ENCODE results near the gene FGF4.

FGF4 gene, protein sequence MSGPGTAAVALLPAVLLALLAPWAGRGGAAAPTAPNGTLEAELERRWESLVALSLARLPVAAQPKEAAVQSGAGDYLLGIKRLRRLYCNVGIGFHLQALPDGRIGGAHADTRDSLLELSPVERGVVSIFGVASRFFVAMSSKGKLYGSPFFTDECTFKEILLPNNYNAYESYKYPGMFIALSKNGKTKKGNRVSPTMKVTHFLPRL

DNA sequence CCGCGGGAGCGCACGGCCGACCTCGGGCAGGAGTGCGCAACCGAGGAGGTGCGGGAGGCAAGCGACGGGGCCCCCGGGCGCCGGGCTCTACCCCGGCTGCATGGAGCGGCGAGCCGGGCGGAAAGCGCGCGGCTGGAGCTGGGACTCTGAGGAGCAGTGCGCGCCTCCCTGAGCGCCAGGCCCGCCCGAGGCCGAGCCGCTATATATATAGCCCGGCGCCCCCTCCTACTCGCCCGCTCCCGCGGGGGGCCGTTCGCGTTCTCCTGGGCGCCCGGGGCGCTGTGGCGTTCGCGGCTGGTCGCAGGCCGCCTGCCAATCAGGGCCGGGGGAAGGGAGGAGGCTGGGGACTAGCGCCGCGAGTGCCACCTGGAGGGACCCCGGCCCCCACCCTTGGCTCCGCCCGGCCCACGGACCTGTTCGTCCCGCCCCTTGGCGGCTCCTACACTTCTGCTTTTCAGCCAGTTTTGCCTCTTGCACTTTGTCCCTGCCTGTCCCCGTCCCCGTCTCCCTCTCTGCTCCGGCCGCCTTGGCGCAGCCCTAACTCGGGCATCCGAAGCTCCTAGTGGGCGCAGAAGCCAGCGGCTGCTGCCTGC is at the start of gene FGF4:
FGF4 (minus strand) TSS at position 179 of the 593 bp plus-strand sequence. CDS start 257 bp downstream, outside the sequence.
- DNase-seq (ENCODE audit: low read depth) = no peak

DNA sequence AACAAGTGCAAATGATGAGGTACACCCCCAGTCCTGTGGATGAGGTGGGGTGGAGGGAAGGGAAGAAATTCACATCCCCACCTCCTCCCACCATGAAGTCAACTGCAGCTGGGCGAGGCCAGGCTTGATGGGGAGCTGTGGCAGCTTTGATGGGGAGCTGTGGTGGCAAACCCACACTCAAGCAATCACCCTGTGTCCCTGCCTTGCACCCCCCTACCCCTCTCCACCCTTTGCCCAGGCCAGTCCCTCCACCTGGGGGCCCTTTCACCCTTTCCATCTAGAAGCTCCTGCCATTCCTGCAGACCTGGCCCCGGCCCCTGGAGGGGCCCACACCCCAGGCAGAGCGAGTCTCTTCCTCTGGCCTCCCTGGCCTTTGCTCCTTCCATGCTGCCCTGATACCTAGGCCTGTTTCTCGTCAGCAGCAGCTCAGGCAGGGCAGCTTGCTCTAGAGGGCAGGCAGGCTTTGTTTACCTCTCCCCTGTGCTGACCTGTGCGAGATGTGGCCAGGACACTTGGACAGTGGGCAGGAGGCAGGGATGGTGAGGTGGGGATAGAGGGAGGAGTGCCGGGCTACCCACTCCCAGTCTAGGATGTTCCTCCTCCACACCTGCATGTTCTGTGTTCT is 48.6 kb upstream of the FGF4 start:
- DNase-seq (ENCODE audit: low read depth) = no peak

DNA sequence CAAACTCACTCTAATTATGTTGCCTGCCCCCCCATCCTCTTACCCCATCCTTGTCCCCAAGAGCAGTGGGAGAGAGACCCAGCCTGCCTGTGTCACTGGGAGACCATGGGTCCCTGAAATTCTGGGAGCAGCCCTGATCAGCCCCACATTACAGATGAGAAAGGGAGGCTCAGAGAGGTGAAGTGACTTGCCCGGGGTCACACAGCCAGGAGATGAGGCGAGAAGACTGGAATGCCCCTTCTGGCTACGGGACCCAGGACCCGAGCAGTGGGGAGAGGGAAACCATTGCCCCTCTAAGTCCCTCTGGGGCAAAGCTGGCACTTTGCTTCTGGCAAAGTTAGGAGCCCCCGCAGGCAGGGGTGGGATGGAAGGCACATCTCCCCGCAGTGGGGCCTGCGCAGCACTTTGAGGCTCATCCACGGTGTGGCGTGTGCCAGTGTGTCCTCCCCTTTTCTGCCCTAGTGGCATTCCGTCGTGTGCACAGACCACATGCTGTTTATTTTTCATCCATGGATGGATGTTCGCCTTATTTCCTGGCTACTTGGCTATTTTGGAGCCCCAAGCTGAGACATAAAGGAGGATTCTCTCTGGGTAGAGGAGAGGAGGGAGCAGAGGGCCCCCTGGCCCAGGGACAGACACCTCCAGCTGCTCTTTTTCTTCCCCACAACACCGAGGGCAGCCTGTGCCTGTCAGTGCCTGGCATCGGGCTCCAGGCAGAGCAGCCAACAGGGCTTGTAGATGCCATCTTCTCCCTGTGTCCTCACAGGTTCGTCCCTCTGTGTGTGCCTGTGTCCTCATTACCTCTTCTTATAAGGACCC is 47.7 kb upstream of the FGF4 start:
- no peak for DNase-seq (ENCODE audit: low read depth)

DNA sequence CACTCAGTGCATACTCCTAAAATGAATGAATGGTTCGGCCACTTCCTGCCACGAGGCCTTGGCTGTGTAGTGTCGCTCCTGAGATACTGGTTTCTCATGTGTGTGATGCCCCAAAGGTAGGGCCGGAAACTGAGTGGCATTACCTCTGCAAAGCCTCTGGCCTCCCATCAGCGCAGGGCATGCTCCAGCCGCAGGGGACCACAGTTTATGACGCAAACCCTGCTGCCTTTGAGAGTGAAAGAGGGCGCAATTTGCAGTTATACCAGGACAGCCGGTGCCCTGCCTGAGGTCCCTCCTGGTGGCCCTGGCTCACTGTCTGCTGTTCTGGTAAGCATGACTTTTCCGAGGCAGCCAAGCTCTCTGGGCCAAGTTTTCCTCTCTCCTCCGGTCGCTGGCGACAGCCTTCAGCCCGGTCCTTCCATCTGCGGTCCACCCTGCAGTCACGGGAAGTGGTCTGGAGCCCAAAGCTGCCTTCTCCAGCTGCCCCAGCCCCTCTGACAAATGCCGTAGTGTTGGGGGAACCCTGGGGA is 46.4 kb upstream of the FGF4 start:
- DNase-seq (ENCODE audit: low read depth) = no peak

DNA sequence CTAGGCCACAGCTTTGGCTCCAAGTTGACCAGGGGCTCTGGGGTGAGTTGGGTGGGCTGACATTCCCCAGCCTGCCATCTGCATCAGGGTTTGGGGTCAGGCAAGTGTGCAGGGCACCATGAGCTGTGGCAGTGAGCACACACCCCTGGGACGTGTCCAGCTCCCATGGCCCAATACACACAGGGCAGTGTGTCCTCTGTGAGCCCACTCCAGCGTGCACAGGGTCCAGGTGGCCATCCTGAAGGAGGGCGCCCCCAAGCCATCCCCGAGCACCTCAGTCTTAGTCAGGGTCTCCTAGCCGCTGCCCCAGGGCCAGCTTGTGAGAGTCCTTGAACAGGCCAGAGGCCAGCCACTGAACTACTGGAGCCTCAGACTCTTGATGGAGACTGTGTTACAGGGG is 45.3 kb upstream of the FGF4 start:
- DNase-seq (ENCODE audit: low read depth) = no peak

DNA sequence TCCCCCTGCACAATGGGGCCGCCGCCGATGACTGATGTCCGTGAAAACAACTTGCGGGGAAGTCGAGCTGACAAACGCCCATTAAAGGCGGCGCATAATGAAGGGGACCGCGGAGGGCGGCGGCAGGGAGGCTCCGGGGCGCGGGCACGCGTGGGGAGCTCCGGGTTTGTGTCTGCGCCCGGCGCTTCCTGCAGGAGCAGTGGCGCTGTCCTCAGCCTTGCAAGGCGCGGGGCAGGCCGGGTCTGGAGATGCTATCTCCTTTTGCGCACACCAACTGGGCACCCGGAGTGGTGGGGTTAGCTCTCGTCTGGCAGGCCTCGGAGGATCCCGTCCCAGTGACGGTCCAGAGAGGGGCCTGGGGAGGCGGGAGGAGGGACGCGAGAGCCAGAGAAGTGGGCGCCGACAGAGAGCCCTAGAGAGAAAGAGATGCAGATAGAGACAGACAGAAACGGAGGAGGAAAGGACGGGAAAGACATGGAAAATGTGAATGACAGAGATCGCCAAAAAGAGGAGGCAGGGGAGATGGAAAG is 44.5 kb upstream of the FGF4 start:
- DNase-seq (ENCODE audit: low read depth) = no peak

DNA sequence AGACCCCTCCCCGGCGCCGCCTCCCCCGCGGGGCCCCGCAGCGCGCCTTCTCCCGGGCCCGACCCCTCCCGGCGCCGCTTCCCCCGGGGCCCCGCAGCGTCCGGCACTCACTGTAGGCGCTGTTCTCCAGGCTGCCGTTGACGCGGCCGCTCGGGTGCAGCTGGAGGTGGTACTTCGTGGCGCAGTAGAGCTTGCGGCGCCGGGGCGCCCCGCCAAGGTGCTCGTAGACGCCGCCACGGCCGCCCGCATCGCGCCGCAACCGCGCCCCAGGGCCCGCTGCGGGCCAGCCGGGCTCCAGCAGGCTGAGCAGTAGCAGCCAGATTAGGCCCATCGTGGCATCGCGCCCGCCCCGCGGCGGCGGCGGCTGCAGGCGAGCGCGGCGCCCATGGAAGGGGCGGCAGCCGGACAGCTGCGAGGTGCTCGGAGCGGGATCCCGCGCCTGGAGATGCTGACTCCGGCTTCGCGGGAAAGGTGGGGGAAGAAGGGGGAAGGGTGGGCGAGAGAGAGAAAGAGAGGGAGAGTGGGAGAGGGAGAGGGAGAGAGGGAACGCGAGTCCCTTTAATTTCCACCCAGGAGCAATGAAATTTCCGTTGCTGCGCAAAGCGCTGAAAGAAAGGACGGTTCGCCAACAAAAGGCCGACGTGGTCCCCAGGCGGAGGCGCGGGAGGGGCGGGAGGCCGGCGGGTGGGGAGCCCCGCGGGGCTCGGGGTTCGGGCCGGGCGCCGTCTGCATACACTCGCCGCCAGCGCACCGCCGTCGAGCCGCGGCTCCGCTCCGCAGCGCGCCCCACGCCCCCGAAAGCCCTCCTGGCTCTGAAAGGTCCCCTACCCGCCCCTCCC is 43.7 kb upstream of the FGF4 start, which contains the start of gene FGF3:
FGF3 (minus strand) TSS at position 814 of the 839 bp plus-strand sequence; CDS start at position 331, 483 bp downstream.
- no peak for DNase-seq (ENCODE audit: low read depth)

DNA sequence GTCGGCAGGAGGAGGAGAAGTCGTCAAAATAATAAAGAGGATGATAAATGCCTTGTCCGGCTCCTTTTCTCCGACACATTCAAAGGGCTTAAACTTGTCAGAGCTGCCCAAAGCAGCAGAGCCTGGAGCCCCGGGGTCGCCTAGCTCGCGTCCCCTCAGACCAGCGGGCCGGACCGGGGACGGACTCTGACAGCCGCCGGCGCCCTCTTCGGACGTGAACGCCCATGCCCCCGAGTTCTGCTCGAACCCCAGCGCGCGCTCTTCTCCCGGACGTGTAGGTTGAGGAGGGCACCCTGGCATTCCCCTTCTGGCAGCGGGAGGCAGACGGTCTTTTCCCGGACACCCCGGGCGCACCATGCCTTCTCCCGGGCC is 43.1 kb upstream of the FGF4 start:
- DNase-seq (ENCODE audit: low read depth) = no peak

DNA sequence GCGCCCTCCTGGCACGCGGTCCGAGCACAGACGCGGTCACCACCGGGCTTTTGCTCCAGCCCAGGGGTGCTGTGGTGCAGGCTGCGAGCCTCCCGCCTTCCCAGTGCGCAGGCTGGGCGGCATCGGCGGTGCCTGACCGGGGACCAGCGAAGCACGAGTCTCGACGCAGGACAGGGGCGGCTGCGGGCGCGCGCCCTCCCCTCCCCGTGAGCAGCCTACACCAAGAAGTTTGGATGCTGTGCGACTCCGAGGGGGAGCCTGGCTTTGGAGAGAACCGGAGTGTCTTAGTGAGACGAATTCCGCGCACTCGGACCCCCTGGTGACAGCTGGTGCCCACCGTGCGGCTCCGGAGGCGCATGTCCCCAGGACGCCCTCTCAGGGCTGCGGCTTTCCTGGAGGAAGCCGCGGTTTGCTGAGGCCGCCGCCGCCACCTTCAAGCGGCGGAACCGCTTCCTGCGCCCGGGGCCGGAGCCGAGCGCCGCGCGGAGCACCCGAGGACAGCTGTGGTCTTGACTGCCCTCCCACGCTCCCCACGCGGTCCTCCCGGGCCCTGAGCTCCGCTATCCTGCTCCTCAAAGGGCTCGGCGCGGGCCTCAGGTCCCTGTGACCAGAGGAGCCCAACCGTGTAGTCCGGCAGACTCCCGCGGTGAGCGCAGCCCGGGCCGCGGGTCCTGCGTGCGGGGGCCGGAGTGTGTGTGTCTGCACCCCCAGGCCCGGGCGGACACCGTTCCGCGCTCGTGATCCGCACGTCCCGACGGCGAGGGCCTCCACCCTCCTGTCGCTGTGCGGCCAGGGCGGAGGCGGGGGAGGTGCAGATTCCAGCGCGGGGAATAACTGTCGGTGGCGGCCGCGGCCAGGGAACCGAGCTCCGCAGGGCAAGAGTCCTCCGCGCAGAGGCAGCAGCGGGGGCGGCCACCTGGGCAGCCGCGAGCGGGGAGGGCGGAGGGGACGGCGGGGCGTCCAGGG is 42.4 kb upstream of the FGF4 start:
- no peak for DNase-seq (ENCODE audit: low read depth)

DNA sequence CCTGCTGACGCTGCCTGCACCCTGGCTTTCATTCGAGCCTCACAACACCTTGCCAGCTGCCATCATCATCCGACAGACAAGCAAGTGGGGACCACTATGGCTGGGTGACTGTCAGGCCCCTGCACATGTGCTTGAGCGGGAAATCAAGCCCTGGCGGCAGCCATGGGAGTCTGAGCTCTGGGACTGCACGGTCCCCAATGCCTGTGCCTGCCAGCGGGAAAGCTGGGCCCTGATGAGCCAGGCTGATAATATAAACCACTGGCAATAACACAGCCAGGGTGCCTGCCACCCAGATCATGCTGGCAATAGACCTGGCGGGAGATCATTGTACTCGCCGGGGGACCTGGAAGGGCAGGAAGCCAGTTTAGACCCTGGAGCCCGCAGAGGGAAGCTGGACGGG is 41.5 kb upstream of the FGF4 start:
- DNase-seq (ENCODE audit: low read depth) = no peak

DNA sequence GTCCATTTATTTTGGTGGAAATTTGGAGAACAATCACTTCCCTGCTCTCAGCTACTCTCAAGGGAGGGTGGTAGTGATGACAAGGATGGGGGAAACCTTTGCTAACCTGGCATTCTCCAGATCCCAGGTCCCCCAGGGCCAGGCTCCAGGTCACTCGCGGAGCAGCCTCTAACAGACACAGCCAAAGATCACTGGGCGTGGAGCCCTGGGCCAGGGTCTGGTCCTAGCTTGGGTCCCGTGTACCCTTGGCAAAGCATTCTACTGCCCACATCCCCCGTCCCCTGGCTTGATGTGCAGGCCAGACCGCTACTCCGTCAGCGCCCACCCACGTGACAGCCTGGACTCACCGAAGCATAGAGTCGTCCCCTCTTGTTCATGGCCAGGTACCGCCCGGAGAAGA is 40.8 kb upstream of the FGF4 start:
- DNase-seq (ENCODE audit: low read depth) = no peak

DNA sequence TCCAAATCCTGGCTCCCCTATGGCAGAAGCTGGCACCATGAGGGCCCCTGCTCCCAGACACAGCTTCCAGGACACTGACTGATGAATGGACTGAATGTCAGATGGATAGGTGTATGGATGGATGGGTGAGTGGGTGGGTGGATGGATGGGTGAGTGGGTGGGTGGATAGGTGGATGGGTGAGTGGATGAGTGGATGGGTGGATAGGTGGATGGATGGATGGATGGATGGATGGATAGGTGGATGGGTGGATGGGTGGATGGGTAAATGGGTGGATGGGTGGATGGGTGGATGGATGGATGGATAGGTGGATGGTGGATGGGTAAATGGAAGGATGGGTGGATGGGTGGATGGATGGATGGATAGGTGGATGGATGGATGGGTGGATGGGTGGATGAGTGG is 39.8 kb upstream of the FGF4 start:
- DNase-seq (ENCODE audit: low read depth) = no peak

DNA sequence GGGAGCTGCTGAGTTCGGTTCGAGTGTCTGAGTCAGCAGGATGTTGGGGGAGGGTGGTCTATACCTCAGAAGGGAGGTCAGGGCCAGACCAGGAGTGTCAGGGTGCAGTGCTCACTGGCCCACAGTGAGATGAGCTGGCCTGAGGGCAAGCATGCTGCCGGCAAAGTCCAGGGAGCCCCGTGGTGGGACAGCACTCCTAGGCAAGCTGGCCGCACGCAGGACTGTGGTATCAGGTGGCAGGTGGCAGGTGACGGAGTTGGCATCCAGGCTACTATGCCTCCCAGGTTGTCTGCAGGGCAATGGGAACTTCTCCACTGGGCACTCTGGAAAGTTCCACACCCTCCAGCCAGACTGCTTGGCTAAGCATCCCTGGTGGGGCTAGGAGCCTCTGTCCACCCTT is 39.3 kb upstream of the FGF4 start:
- DNase-seq (ENCODE audit: low read depth) = no peak

DNA sequence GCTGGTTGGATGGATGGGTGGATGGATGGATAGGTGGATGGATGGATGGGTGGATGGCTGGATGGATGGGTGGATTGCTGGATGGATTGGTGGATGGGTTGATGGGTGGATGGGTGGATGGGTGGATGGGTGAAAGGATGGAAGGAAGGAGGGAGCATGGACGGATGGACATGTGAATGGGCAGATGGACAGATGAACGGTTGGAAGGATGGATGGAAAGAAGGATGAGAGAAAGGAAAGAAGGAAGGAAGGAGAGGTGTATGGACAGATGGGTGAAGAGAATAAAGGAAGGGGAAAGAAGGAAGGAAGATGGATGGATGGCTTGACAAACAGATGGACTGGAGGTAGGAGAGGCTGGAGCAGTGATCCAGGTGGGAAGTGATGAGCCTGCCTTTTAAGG is 38.7 kb upstream of the FGF4 start:
- DNase-seq (ENCODE audit: low read depth) = no peak

DNA sequence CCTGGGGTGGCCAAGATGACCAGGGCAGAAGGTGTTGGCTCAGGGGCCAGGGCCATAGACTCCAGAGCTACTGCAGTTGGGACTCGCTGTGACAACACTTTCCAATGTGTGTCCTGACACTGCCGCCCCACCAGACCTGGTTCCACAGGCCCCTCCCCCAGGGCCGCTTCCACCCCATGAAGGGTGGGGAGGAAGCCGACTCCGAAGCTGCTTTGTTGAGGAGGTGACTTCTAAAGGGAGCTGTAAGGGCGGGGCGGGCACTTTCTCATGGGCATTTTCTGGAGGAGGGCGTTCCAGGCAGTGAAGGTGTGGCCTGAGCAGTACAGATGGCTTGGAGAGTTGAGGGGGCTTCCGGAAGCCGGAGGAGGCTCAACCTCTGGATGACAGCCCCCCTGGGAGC is 37.8 kb upstream of the FGF4 start:
- no peak for DNase-seq (ENCODE audit: low read depth)

DNA sequence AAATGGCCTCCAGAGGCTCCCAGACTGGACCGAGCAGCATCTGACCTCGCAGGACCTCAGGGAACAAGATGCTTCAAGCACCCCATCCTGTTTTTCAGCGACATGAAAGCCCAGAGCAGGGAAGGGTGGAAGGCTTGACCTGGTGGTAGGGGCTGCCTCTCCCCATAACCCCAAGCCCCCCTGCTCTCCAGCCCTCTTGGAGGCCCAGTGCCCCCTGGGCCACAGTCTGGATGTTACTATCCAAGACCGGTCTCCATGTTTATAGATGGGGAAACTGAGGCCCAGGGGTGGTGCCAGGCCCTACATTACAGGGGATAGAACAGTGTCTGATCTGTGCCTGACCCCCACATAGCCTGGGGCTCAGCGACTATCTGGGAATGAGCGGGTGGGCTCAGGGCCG is 37.1 kb upstream of the FGF4 start:
- no peak for DNase-seq (ENCODE audit: low read depth)

DNA sequence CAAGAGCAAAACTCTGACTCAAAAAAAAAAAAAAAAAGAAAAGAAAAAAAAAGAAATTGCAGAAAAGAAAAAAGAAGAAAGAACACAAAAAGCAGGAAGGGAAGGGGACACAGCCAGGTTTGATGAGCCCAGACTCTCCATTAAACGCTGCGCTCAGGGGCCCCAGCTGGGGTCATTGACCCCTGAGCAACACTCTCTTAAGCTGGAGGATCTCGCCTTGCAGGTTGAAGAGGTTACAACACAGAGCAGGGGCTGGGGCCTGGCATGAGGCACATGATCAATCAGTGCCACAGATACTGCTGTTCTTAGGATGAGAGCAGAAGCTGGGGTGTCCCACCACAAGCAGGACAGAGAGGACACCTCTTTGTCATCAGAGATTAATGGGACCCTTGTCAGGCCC is 36.3 kb upstream of the FGF4 start:
- no peak for DNase-seq (ENCODE audit: low read depth)

DNA sequence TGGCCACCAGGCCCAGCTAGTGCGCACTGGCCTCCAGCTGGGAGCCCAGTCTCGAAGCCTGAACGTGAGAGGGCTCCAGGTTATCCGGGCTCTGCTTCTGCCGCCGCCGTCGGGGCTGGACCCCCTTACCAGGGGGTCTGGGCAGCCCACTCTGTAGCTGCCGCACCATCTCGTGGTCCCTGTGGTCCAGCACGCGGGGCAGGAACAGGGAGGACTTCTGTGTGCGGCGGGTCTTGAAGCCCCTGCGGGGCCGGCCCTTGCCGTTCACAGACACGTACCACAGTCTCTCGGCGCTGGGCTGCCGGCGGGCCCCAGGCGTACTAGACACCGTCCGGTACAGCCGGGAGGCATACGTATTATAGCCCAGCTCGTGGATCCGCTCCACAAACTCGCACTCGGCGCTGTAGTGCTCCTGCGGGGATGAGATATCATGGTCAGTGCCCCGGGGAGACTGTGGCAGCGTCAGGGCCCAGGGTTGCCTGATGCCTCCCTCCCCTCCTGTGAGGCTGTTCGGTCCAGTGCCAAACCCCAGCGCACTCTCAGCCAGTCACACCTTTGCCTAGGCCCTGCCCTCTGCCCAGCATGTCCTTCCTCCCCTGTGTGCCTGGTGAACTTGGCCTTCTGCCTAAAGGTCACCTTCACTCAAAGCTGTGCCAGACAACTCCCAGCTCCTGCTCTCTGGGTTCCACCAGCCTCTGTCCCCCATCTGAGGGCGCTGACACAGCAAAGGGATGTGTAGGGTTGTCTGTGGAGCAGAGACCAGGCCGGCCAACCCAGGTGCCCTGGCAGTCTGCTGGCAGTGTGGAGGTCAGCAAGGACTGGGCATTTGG is 35.4 kb upstream of the FGF4 start:
- DNase-seq (ENCODE audit: low read depth) = no peak

DNA sequence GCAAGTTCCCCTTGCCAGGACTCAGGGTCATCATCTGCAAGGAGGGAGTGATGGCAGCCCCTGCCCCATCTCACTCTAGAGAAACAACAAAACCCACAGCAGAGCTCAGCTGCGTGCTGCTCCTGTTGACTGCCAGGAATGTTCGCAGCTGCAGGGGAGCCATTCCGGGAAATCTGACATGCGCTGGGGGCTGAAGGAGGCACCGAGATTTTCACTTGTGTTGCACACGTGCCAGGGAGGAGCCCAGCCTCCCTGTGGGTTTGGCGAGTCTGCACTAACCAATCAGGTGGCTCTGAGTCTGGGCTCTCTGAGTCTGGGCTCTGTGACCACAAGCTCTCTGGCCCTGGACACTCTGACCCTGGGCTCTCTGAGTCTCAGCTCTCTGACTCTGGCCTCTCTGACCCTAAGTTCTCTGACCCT is 33.5 kb upstream of the FGF4 start:
- peak; percentile 33 for DNase-seq (ENCODE audit: low read depth)

All from amniotic epithelial cell (primary cell).